K562 (cell line): ENCODE measurements around the gene PHKG2. TPM values are rescaled to one million over a fixed set of nuclear protein-coding genes. Genes with fewer than 3 reads are reported as not detected.

ENCODE experiments used
- ATAC-seq: fragments of 200-7000 bp; cut with Tn5 transposase; 3 replicates; pipeline ENCODE4 v1.9.1; 2020; ENCODE audit warnings: moderate library complexity
- BruUV-seq: library from RNA; stranded (reverse); fragments of 400-500 nt; replicated peaks from 2 replicates; lab custom pipeline; 2021; lab: Mats Ljungman, UMichigan
- CTCF ChIA-PET: fragments of 300-600 bp; formaldehyde crosslinking; extraction: SDS; loops from one replicate; lab custom pipeline; 2021; ENCODE audit warnings: low intra/inter-chr PET ratio; lab: Yijun Ruan, JAX
- POLR2A ChIA-PET: fragments of 300-600, 350-650 bp; sonication (Branson Sonifier 250); formaldehyde crosslinking; extraction: SDS; loops from one replicate; lab custom pipeline; 2021; ENCODE audit warnings: antibody characterized with exemption, inconsistent platforms; lab: Yijun Ruan, JAX
- DNase-seq, 4 experiments: peaks; one replicate each; pipeline versions ENCODE4 v3.0.0 to v3.0.0-alpha.2; 2011 to 2018; ENCODE audit warnings: low spot score in 3 of 4, mixed read lengths in 3 of 4; ENCODE audit errors: extremely low read depth in 1 of 4
- FAIRE-seq: peaks from 2 replicates; lab custom pipeline; 2011; peaks lifted over from hg19 to GRCh38; lab: Jason Lieb, UNC
- H2AFZ ChIP-seq: 2 replicates; pipeline ENCODE4 v1.6.0; 2011; ENCODE audit warnings: low read depth, low read length, control low read depth, inconsistent platforms
- H3K27ac ChIP-seq: fragments of 200-600 bp; 3 replicates; pipeline ENCODE4 v1.8.0; 2011; ENCODE audit warnings: low read depth, mild to moderate bottlenecking, control low read depth, inconsistent platforms, low read length, moderate library complexity, mixed read lengths; ENCODE audit errors: extremely low read depth
- H3K27me3 ChIP-seq, 2 experiments: fragments of 300-600 bp in 1 of 2; 2 replicates in 1 of 2; 3 replicates in 1 of 2; pipeline versions ENCODE4 v1.6.0 to v1.8.0; 2011; ENCODE audit warnings: inconsistent platforms in 2 of 2, low read length in 2 of 2, mild to moderate bottlenecking in 1 of 2, mixed read lengths in 1 of 2, moderate library complexity in 1 of 2; ENCODE audit not compliant: control insufficient read depth in 2 of 2, insufficient read depth in 2 of 2
- H3K36me3 ChIP-seq: fragments of 300-600 bp; 3 replicates; pipeline ENCODE4 v1.8.0; 2011; ENCODE audit warnings: mild to moderate bottlenecking, low read length, inconsistent platforms; ENCODE audit not compliant: control insufficient read depth, insufficient read depth
- H3K4me1 ChIP-seq, 2 experiments: fragments of 200-600 bp in 1 of 2; replicated peaks in 1 of 2; 2 replicates in 1 of 2; 3 replicates in 1 of 2; pipeline versions ENCODE4 v1.5.1 to v1.8.0; 2011; ENCODE audit warnings: inconsistent platforms in 2 of 2, low read length in 2 of 2, mild to moderate bottlenecking in 1 of 2, mixed read lengths in 1 of 2, moderate library complexity in 1 of 2; ENCODE audit not compliant: control insufficient read depth in 2 of 2, insufficient read depth in 2 of 2
- H3K4me2 ChIP-seq: 2 replicates; pipeline ENCODE4 v1.6.1; 2011; ENCODE audit warnings: low read length, control low read depth, inconsistent platforms, mixed read lengths; ENCODE audit not compliant: insufficient read depth
- H3K4me3 ChIP-seq: fragments of 200-600 bp; sonication (generic), shearing (Covaris generic); 2 replicates; pipeline ENCODE4 v1.5.1; 2016; ENCODE audit warnings: control low read depth, inconsistent platforms
- H3K79me2 ChIP-seq: fragments of 200-600 bp; 3 replicates; pipeline ENCODE4 v1.8.0; 2011; ENCODE audit warnings: low read length, inconsistent platforms; ENCODE audit not compliant: control insufficient read depth, insufficient read depth
- H3K9ac ChIP-seq, 2 experiments: 2 replicates each; pipeline versions ENCODE4 v1.6.0 to v1.6.1; 2011; ENCODE audit warnings: low read depth in 2 of 2, low read length in 2 of 2, control low read depth in 1 of 2, inconsistent platforms in 1 of 2, mild to moderate bottlenecking in 1 of 2, mixed read lengths in 1 of 2; ENCODE audit not compliant: insufficient read depth in 1 of 2
- H3K9me1 ChIP-seq: one replicate; pipeline ENCODE4 v1.6.0; 2011; ENCODE audit warnings: inconsistent platforms, mild to moderate bottlenecking, low read length, moderate library complexity; ENCODE audit not compliant: control insufficient read depth, insufficient read depth
- H3K9me3 ChIP-seq: replicated peaks from 2 replicates; pipeline ENCODE4 v1.5.1; 2011; ENCODE audit warnings: low read depth, low read length, inconsistent platforms; ENCODE audit not compliant: control insufficient read depth, insufficient read depth
- H4K20me1 ChIP-seq: replicated peaks from 2 replicates; pipeline ENCODE4 v1.6.1; 2011; ENCODE audit warnings: low read length, inconsistent platforms, mixed read lengths; ENCODE audit not compliant: control insufficient read depth, insufficient read depth
- HMG20A ChIP-seq: fragments of 450-650 bp; formaldehyde crosslinking; conservative IDR thresholded peaks from 2 replicates; pipeline ENCODE4 v1.4.0; 2020; ENCODE audit warnings: mild to moderate bottlenecking, mixed read lengths
- L3MBTL2 ChIP-seq: fragments of 450-650 bp; IDR thresholded peaks from 2 replicates; pipeline ENCODE4 v1.6.1; 2016; ENCODE audit warnings: mild to moderate bottlenecking, moderate library complexity
- POLR2A ChIP-seq: fragments of 450-650 bp; conservative IDR thresholded peaks from 2 replicates; pipeline ENCODE4 v1.6.1; 2016
- POLR2B ChIP-seq: fragments of 450-650 bp; IDR thresholded peaks from 2 replicates; pipeline ENCODE4 v1.6.1; 2018; ENCODE audit warnings: low read depth; ENCODE audit not compliant: partially characterized antibody
- SUPT5H ChIP-seq: fragments of 450-650 bp; IDR thresholded peaks from 2 replicates; pipeline ENCODE4 v1.6.1; 2016
- WGBS: fragments of 100-300 bp; shearing (Covaris generic); methylation state at CpG from one replicate; pipeline ENCODE4 v1.1.6; 2016; ENCODE audit warnings: low coverage, mixed read lengths; ENCODE audit not compliant: insufficient coverage; ENCODE audit errors: missing lambda C conversion rate; 5-methylcytosine and 5-hydroxymethylcytosine counted together
- in situ Hi-C: fragments of 300-500 bp; cut with MboI; formaldehyde crosslinking; loops from 4 replicates; pipeline ENCODE4 v1.15.0; 2018; ENCODE audit warnings: inconsistent platforms, mixed read lengths
- intact Hi-C: fragments of 100-400 bp; cut with micrococcal nuclease; formaldehyde crosslinking; loops from 2 replicates; pipeline ENCODE4 v1.14.2; 2022
- polyA plus RNA-seq, 8 experiments: library from polyadenylated mRNA; depleted of rRNA in 4 of 8; stranded (reverse) in 5 of 8; unstranded in 3 of 8; fragments of >200 nt; fragmentation: Nextera tagmentation in 2 of 8; fragmentation: Illumina TruSeq in 1 of 8; extraction: Ambion mirVana in 2 of 8; extraction: Trizol in 1 of 8; gene quantifications; 2 replicates each; pipeline versions ENCODE4 v1.2.1 to v1.2.3, GENCODE V29; 2011 to 2014; ENCODE audit warnings: inconsistent platforms in 1 of 8, missing spikeins in 1 of 8
- total RNA-seq, 7 experiments: library from RNA; depleted of rRNA in 6 of 7; stranded (reverse); fragments of >200 nt in 6 of 7; fragmentation: Illumina TruSeq in 2 of 7; extraction: Trizol in 2 of 7; gene quantifications; 2 replicates each; pipeline versions ENCODE4 v1.2.1 to v1.2.3, GENCODE V29; 2011 to 2021; ENCODE audit warnings: low replicate concordance in 1 of 7

PHKG2 gene
- total and polyA plus RNA-seq, 9 of the 15 experiments (the other 6 are each of a cell fraction or from before 2014, with no cell fraction given) = 5.8 to 54.2 (median 30.7) TPM

DNA sequence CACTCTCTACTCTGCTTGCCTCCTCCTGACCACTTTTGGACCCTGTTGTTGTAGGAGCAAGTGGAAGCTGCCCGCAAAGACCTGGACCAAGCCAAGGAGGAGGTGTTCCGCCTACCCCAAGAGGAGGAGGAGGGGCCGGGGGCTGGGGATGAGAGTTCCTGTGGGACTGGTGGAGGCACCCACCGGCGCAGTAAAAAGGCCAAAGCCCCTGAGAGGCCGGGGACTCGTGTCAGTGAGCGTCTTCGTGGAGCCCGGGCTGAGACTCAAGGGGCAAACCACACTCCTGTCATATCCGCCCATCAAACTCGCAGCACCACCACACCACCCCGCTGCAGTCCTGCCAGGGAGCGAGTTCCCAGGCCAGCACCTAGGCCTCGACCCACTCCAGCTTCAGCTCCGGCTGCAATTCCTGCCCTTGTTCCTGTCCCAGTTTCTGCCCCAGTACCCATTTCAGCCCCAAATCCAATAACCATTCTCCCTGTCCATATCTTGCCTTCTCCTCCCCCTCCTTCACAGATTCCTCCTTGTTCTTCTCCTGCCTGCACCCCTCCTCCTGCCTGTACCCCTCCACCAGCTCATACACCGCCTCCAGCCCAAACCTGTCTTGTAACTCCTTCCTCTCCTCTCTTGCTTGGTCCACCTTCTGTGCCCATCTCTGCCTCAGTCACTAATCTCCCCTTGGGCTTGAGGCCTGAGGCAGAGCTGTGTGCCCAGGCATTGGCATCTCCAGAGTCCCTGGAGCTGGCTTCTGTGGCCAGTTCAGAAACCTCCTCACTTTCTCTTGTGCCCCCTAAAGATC is 11.0 kb upstream of the PHKG2 start:
- Histone ChIP-seq H3K36me3 (peaks cover 96% of the 10 kb centered on the region), H3K4me1 (peaks cover 10 to 20% of the 10 kb centered on the region in 2 experiments; a peak in 4 of 5 replicates), H3K27me3 (no peaks in the 10 kb centered on the region), H3K4me2 (no peak overlapping the region), H3K4me3 (no peak overlapping the region), H3K9me3 (no peaks in the 10 kb centered on the region), H3K9ac (no peak overlapping the region; a peak in 1 of 4 replicates), H3K79me2 (no peaks in the 10 kb centered on the region; the same call in 2 of the 3 replicates), H2AFZ (no peak overlapping the region), H3K9me1 (peaks cover 5% of the 10 kb centered on the region), H4K20me1 (no peaks in the 10 kb centered on the region), H3K27ac (no peak overlapping the region)
- intact Hi-C loops = no loop called here
- ATAC-seq (no peak), DNase-seq (no peak), FAIRE-seq (no peak)
- 96% methylated on average over 16 of the region's 17 CpGs for WGBS
- CTCF ChIA-PET = no interaction called here
- POLR2A ChIA-PET = interaction anchor here (0.7 to 2.9 kb wide), 5 partner anchors 11 to 382 kb away, joined by 3 to 19 read pairs (median 5); partner anchors contain the start of genes CD2BP2 and PHKG2
- in situ Hi-C loops = no loop called here
- TSS peak; percentile 19 for BruUV-seq
- TF ChIP-seq HMG20A (CRISPR knock-in tag) (no peak), POLR2B (peak; percentile 46), SUPT5H (peak; percentile 50; the same call in 1 of the 2 replicates), POLR2A (no peak), L3MBTL2 (no peak)
